DOHH2 (cell line): ENCODE measurements around the gene ZNF414.

Experiments
- H3F3A ChIP-seq: fragments of 200-600 bp; sonication (generic), shearing (Covaris generic); 2 replicates; pipeline ENCODE4 v1.6.0; 2016; ENCODE audit warnings: antibody characterized with exemption, mild to moderate bottlenecking; ENCODE audit not compliant: control insufficient read depth, insufficient read depth
- H3K27ac ChIP-seq: fragments of 200-600 bp; sonication (generic); 2 replicates; pipeline ENCODE4 v1.5.1; 2014; ENCODE audit warnings: low read depth, mild to moderate bottlenecking, low read length, moderate library complexity
- H3K27me3 ChIP-seq: fragments of 200-600 bp; sonication (generic); 2 replicates; pipeline ENCODE4 v1.6.1; 2014; ENCODE audit warnings: mild to moderate bottlenecking, low read length, mixed read lengths; ENCODE audit not compliant: control insufficient read depth
- H3K36me3 ChIP-seq: fragments of 200-600 bp; sonication (generic); 2 replicates; pipeline ENCODE4 v1.6.1; 2014; ENCODE audit warnings: mild to moderate bottlenecking, low read length, moderate library complexity, mixed read lengths; ENCODE audit not compliant: control insufficient read depth
- H3K4me1 ChIP-seq: fragments of 200-600 bp; sonication (generic); 2 replicates; pipeline ENCODE4 v1.6.1; 2014; ENCODE audit warnings: mild to moderate bottlenecking, low read length, mixed read lengths; ENCODE audit not compliant: control insufficient read depth
- H3K4me2 ChIP-seq: fragments of 200-600 bp; sonication (generic); 2 replicates; pipeline ENCODE4 v1.6.0; 2014; ENCODE audit warnings: mild to moderate bottlenecking, low read length, moderate library complexity
- H3K4me3 ChIP-seq: fragments of 200-600 bp; sonication (generic); 2 replicates; pipeline ENCODE4 v1.5.1; 2014; ENCODE audit warnings: mild to moderate bottlenecking, low read length, mixed read lengths
- H3K79me2 ChIP-seq: fragments of 200-600 bp; sonication (generic); 2 replicates; pipeline ENCODE4 v1.6.1; 2014; ENCODE audit warnings: mild to moderate bottlenecking, low read length, mixed read lengths; ENCODE audit not compliant: control insufficient read depth
- H3K9me2 ChIP-seq: fragments of 200-600 bp; sonication (generic); replicated peaks from 2 replicates; pipeline ENCODE4 v1.6.1; 2014; ENCODE audit warnings: mild to moderate bottlenecking, low read length, mixed read lengths; ENCODE audit not compliant: control insufficient read depth
- H3K9me3 ChIP-seq: fragments of 200-600 bp; sonication (generic); 2 replicates; pipeline ENCODE4 v1.6.1; 2014; ENCODE audit warnings: antibody characterized with exemption, low read length, mixed read lengths; ENCODE audit not compliant: control insufficient read depth, insufficient read depth
- H4K20me1 ChIP-seq: fragments of 200-600 bp; sonication (generic); 2 replicates; pipeline ENCODE4 v1.6.0; 2014; ENCODE audit warnings: low read depth, mild to moderate bottlenecking, antibody characterized with exemption, low read length, moderate library complexity; ENCODE audit not compliant: control insufficient read depth, insufficient read depth
- EZH2phosphoT487 ChIP-seq: fragments of 200-600 bp; sonication (generic); IDR thresholded peaks from 2 replicates; pipeline ENCODE4 v1.6.1; 2017; ENCODE audit warnings: borderline replicate concordance, mild to moderate bottlenecking, antibody characterized with exemption, low read length, moderate library complexity, mixed read lengths
- TF ChIP-seq, protein P1 (sequence below): fragments of 200-600 bp; sonication (generic); IDR thresholded peaks from one replicate; pipeline ENCODE4 v1.5.1; 2014; ENCODE audit warnings: antibody characterized with exemption, mild to moderate bottlenecking, low read depth, low read length; ENCODE audit not compliant: poor library complexity, severe bottlenecking

Gene ZNF414

DNA sequence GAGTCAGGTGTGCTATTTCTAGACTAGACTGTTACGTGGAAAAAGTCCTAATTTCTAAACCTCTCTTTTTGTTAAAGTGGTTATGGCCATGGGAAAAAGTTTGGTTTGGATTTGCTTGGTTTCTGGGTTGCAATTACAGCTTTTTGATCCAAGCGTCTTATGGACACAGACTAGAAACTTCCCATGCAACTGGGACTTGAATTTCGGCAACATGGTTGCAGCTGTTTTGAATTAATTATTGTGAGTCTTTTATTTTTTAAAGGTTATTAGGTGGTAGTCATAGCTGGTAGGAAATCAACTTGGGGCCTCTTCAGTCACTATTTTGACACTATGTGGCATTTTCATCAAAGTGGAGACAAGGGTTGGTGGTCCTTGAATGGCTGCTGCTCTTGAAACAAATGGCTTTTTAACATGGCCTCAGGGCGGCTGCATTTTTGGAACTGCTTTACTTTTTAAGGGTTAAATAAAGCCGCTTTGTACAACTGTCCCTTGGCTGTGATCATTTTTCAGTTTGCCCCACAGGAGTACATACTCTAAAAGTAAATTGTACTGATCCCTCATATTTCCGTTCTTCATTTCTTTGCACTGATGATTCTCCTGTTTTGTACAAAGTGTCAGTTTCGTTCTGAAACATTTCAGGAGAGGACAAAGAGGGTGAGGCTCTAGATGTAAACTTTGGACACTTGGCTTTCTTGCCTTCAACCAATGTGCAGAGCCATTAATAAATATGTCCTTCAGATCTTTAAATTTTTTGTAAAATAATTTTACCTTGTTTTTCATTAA, 53.3 kb downstream of the ZNF414 start:
- Histone ChIP-seq H3K27me3 (no peaks in the 10 kb centered on the region), H3K27ac (no peak overlapping the region), H3K9me3 (no peaks in the 10 kb centered on the region), H4K20me1 (peaks cover 42% of the 10 kb centered on the region), H3F3A (0 out of 2 replicates have a peak, but pooled peaks cover 2% of the 10 kb centered on the region), H3K4me3 (no peak overlapping the region), H3K9me2 (no peaks in the 10 kb centered on the region), H3K4me1 (peaks cover 12% of the 10 kb centered on the region), H3K4me2 (no peak overlapping the region), H3K36me3 (peaks cover 100% of the 10 kb centered on the region), H3K79me2 (peaks cover 97% of the 10 kb centered on the region)
- TF ChIP-seq, protein P1, sequence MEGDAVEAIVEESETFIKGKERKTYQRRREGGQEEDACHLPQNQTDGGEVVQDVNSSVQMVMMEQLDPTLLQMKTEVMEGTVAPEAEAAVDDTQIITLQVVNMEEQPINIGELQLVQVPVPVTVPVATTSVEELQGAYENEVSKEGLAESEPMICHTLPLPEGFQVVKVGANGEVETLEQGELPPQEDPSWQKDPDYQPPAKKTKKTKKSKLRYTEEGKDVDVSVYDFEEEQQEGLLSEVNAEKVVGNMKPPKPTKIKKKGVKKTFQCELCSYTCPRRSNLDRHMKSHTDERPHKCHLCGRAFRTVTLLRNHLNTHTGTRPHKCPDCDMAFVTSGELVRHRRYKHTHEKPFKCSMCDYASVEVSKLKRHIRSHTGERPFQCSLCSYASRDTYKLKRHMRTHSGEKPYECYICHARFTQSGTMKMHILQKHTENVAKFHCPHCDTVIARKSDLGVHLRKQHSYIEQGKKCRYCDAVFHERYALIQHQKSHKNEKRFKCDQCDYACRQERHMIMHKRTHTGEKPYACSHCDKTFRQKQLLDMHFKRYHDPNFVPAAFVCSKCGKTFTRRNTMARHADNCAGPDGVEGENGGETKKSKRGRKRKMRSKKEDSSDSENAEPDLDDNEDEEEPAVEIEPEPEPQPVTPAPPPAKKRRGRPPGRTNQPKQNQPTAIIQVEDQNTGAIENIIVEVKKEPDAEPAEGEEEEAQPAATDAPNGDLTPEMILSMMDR: no peak
- TF ChIP-seq EZH2phosphoT487: no peak
